Fibroblast of lung (primary cell): ENCODE data around the gene WDR90. TPM values are rescaled to one million over a fixed set of nuclear protein-coding genes. Genes with fewer than 3 reads are reported as not detected.

ENCODE experiments used
- DNase-seq, 2 donors: peaks; one replicate each; pipeline versions ENCODE4 v3.0.0 to v3.0.0-alpha.2; 2010; ENCODE audit warnings: low read depth in 2 of 2
- H2AFZ ChIP-seq: 2 replicates; pipeline ENCODE4 v1.5.1; 2012; ENCODE audit warnings: low read length, control low read depth, inconsistent platforms
- H3K27ac ChIP-seq: 2 replicates; pipeline ENCODE4 v1.5.1; 2011; ENCODE audit warnings: low read length, control low read depth; ENCODE audit not compliant: insufficient read depth
- H3K27me3 ChIP-seq: 2 replicates; pipeline ENCODE4 v1.5.1; 2011; ENCODE audit warnings: mild to moderate bottlenecking, low read length; ENCODE audit not compliant: control insufficient read depth, insufficient read depth
- H3K36me3 ChIP-seq: 2 replicates; pipeline ENCODE4 v1.5.1; 2011; ENCODE audit warnings: low read length; ENCODE audit not compliant: control insufficient read depth, insufficient read depth
- H3K4me1 ChIP-seq: 2 replicates; pipeline ENCODE4 v1.5.1; 2011; ENCODE audit warnings: low read length; ENCODE audit not compliant: control insufficient read depth, insufficient read depth; ENCODE audit errors: extremely low read depth
- H3K4me2 ChIP-seq: 2 replicates; pipeline ENCODE4 v1.5.1; 2011; ENCODE audit warnings: low read length, control low read depth; ENCODE audit not compliant: insufficient read depth; ENCODE audit errors: extremely low read depth
- H3K4me3 ChIP-seq, 4 experiments: fragments of 200-600 bp in 1 of 4; sonication (generic) in 1 of 4; replicated peaks in 1 of 4; 2 replicates each; pipeline ENCODE4 v1.5.1; 2011 to 2016; ENCODE audit warnings: low read length in 4 of 4, low read depth in 3 of 4, mild to moderate bottlenecking in 3 of 4, control low read depth in 2 of 4, inconsistent platforms in 1 of 4, mixed read lengths in 1 of 4; ENCODE audit not compliant: insufficient read depth in 1 of 4; ENCODE audit errors: control extremely low read depth in 1 of 4
- H3K79me2 ChIP-seq: 2 replicates; pipeline ENCODE4 v1.5.1; 2012; ENCODE audit warnings: mild to moderate bottlenecking, low read length, inconsistent platforms; ENCODE audit not compliant: control insufficient read depth, insufficient read depth
- H3K9ac ChIP-seq: 2 replicates; pipeline ENCODE4 v1.5.1; 2011; ENCODE audit warnings: mild to moderate bottlenecking, low read length, control low read depth; ENCODE audit not compliant: insufficient read depth
- H3K9me3 ChIP-seq: 2 replicates; pipeline ENCODE4 v1.5.1; 2012; ENCODE audit warnings: low read depth, low read length; ENCODE audit not compliant: control insufficient read depth, insufficient read depth
- H4K20me1 ChIP-seq: 2 replicates; pipeline ENCODE4 v1.5.1; 2011; ENCODE audit warnings: low read length; ENCODE audit not compliant: control insufficient read depth, insufficient read depth; ENCODE audit errors: extremely low read depth
- CTCF ChIP-seq, 2 donors: IDR thresholded peaks in 1 of 2; conservative IDR thresholded peaks in 1 of 2; 1 replicate in 1 of 2; 2 replicates in 1 of 2; pipeline ENCODE4 v1.5.1; 2011 to 2012; ENCODE audit warnings: low read length in 2 of 2, control low read depth in 1 of 2, inconsistent platforms in 1 of 2, low read depth in 1 of 2, mild to moderate bottlenecking in 1 of 2
- EZH2 ChIP-seq: IDR thresholded peaks from 2 replicates; pipeline ENCODE4 v1.5.1; 2012; ENCODE audit warnings: low read length, control low read depth, mild to moderate bottlenecking; ENCODE audit errors: missing control alignments
- polyA plus RNA-seq, 2 donors: library from polyadenylated mRNA; depleted of rRNA in 1 of 2; stranded (reverse) in 1 of 2; unstranded in 1 of 2; fragments of >200 nt; gene quantifications; 2 replicates each; pipeline ENCODE4 v1.2.1, GENCODE V29; 2011 to 2012; ENCODE audit warnings: missing spikeins in 1 of 2
- total RNA-seq: library from RNA; depleted of rRNA; stranded (reverse); fragments of >200 nt; gene quantifications from 2 replicates; pipeline ENCODE4 v1.2.1, GENCODE V29; 2014

Gene WDR90
- total and polyA plus RNA-seq, 2 donors (not counting 1 experiment from before 2014, with no cell fraction given), result 2.9 to 4.8 TPM

GRCh38 chr16:710500-711075 lies 61.4 kb downstream of the WDR90 start:
- Histone ChIP-seq H3K9ac (no peak overlapping the region), H3K4me2 (no peak overlapping the region), H2AFZ (no peak overlapping the region), H3K27ac (no peak overlapping the region), H3K9me3 (no peaks in the 10 kb centered on the region), H3K4me3 (no peak overlapping the region), H4K20me1 (no peaks in the 10 kb centered on the region), H3K36me3 (no peaks in the 10 kb centered on the region), H3K27me3 (peaks cover 17% of the 10 kb centered on the region), H3K79me2 (no peaks in the 10 kb centered on the region), H3K4me1 (peaks cover 11% of the 10 kb centered on the region)
- no peak for TF ChIP-seq CTCF (conservative IDR thresholded peaks at IDR 0.05 in 1 of 2, IDR thresholded peaks at IDR 0.05 in 1 of 2; ENCODE audit: low read depth in 1 of 2, low read length in 2 of 2)
- no peak for TF ChIP-seq EZH2
- DNase-seq, result no peak

GRCh38 chr16:711084-711483 lies 61.9 kb downstream of the WDR90 start:
- TF ChIP-seq CTCF (conservative IDR thresholded peaks at IDR 0.05 in 1 of 2, IDR thresholded peaks at IDR 0.05 in 1 of 2; ENCODE audit: low read depth in 1 of 2, low read length in 2 of 2), result no peak
- no peak for TF ChIP-seq EZH2
- Histone ChIP-seq H3K4me1 (peaks cover 11% of the 10 kb centered on the region), H2AFZ (no peak overlapping the region), H3K27ac (no peak overlapping the region), H3K9me3 (no peaks in the 10 kb centered on the region), H3K36me3 (no peaks in the 10 kb centered on the region), H3K79me2 (no peaks in the 10 kb centered on the region), H3K4me2 (no peak overlapping the region), H3K4me3 (no peak overlapping the region), H3K9ac (no peak overlapping the region), H3K27me3 (peaks cover 17% of the 10 kb centered on the region), H4K20me1 (no peaks in the 10 kb centered on the region)
- no peak for DNase-seq

GRCh38 chr16:711548-712320 lies 62.6 kb downstream of the WDR90 start:
- no peak overlapping the region for H2AFZ ChIP-seq
- H3K9me3 ChIP-seq, result no peaks in the 10 kb centered on the region
- no peak for TF ChIP-seq EZH2
- TF ChIP-seq CTCF (conservative IDR thresholded peaks at IDR 0.05 in 1 of 2, IDR thresholded peaks at IDR 0.05 in 1 of 2; ENCODE audit: low read depth in 1 of 2, low read length in 2 of 2), result peak; percentile 78 to 82
- H3K4me1 ChIP-seq, result peaks cover 13% of the 10 kb centered on the region
- H4K20me1 ChIP-seq, result no peaks in the 10 kb centered on the region
- peaks cover 12% of the 10 kb centered on the region for H3K27me3 ChIP-seq
- no peak overlapping the region for H3K9ac ChIP-seq
- no peak overlapping the region for H3K4me3 ChIP-seq
- no peaks in the 10 kb centered on the region for H3K79me2 ChIP-seq
- DNase-seq, result peak; percentile 44 to 53
- no peak overlapping the region for H3K4me2 ChIP-seq
- H3K27ac ChIP-seq, result no peak overlapping the region
- no peaks in the 10 kb centered on the region for H3K36me3 ChIP-seq
